GM12892 (cell line): ENCODE data around the gene ANXA8.

ENCODE experiments used
- DNase-seq: peaks from one replicate; pipeline ENCODE4 v3.0.0; 2011; ENCODE audit not compliant: insufficient read length
- FAIRE-seq: peaks from 2 replicates; lab custom pipeline; 2011; peaks lifted over from hg19 to GRCh38; lab: Jason Lieb, UNC
- POLR2A ChIP-seq: IDR thresholded peaks from 2 replicates; pipeline ENCODE4 v1.6.1; 2011; ENCODE audit warnings: low read depth, low read length, control low read depth
- POLR2AphosphoS5 ChIP-seq: IDR thresholded peaks from 2 replicates; pipeline ENCODE4 v1.6.1; 2011; ENCODE audit warnings: low read depth, low read length, control low read depth
- TAF1 ChIP-seq: IDR thresholded peaks from 2 replicates; pipeline ENCODE4 v1.6.1; 2011; ENCODE audit warnings: low read depth, mild to moderate bottlenecking, control low read depth, low read length, borderline replicate concordance

The ANXA8 gene

DNA sequence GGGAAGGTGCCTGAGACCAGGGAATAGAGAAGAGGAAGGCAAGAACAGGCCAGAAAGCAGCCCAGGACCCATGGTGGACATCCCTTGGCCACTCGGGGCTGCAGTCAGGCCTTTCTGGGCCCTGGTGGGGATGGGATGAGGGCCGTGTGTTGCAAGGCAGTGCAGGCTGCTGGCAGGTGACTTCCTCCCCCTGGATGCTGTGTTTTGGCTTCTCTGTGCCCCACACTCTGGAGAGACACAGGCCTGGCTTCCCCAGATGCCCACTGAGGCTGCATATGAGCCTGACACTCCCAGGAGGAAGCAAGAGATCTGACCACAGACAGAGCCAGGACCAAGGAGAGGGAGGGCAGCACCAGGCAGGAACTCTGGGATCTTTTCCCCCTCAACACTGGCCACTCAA is 39.9 kb downstream of the ANXA8 start:
- DNase-seq (no peak), FAIRE-seq (no peak)
- TF ChIP-seq TAF1 (no peak), POLR2A (no peak), POLR2AphosphoS5 (no peak)

DNA sequence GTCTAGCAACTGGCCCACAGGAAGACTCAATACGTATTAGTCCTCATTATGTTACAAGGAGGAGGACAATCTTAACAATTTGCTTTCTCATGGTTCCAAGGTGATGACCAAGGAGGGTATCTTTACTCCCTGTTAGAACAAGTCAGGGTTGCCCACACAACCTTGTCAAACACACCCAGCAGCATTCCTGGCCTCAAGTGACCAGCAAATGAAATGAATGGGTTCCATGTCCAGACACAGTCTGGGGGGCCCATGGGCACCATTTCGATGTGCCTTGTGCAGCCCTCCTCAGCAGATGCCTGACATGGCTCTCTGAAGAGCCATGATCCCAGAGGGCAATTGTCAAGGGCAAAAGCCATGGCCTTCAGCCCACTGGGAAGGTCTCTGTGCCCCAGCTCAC is 40.8 kb downstream of the ANXA8 start:
- DNase-seq (no peak), FAIRE-seq (no peak)
- no peak for TF ChIP-seq POLR2A

DNA sequence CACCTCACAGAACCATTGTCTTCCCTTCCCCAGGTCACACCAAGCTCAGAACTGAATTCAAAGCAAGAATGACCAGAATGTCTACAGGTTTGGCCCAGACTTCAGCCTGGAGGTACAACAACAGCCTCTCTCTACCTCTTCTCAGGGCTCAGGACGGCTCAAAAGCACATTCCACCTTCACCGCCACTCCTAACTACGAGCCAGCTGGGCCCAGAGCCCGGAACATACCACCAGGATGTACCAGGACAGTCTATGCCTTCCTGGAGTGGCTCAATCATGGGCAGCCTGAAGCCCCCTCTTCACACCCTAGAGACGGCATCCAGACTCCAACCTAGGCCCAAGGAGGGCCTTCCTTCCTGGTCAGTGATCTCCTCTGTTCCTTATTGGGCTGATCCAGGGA is 41.6 kb downstream of the ANXA8 start:
- FAIRE-seq (no peak), DNase-seq (no peak)
- TF ChIP-seq POLR2A (no peak), TAF1 (no peak), POLR2AphosphoS5 (no peak)

DNA sequence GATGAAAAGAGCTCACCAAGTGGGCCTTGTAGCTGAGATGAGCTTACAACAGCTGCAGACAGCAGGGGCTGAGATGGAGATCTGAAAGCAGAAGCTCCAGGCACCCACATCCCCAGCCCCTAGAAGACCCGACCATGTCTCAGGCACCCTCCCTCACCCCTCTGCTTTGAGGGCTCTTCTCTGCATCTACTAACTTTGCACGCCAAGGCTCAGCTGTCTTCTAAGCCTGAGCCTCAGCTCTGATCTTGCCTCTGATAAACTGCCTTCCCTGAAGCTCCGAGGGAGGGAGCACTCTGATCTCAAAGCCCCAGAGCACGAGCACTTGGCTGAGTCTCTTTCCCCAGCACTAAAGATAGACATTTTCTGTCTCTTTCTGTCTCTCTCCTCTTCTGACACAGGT is 42.0 kb downstream of the ANXA8 start:
- FAIRE-seq: no peak
- no peak for DNase-seq
- TF ChIP-seq TAF1: no peak
- TF ChIP-seq POLR2AphosphoS5: no peak
- no peak for TF ChIP-seq POLR2A

DNA sequence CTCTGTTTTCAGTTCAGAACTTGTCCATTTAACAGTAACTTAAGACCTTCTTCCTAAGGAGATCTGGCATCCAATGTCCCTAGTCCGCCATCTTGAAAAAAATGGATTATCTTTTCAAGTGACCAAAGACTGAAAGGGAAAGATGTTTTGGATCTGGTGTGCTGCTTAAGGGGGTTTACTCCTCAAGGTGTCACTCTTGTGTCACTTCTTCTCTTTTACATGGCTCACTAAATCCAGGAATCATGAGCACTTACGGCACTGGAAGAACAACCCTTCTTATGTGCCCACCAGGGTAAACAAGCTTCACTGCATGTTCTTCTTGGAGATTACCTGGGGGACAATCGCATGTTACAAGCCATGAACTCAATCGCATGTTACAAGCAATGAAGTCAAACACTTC is 43.7 kb downstream of the ANXA8 start:
- no peak for DNase-seq
- FAIRE-seq: no peak

DNA sequence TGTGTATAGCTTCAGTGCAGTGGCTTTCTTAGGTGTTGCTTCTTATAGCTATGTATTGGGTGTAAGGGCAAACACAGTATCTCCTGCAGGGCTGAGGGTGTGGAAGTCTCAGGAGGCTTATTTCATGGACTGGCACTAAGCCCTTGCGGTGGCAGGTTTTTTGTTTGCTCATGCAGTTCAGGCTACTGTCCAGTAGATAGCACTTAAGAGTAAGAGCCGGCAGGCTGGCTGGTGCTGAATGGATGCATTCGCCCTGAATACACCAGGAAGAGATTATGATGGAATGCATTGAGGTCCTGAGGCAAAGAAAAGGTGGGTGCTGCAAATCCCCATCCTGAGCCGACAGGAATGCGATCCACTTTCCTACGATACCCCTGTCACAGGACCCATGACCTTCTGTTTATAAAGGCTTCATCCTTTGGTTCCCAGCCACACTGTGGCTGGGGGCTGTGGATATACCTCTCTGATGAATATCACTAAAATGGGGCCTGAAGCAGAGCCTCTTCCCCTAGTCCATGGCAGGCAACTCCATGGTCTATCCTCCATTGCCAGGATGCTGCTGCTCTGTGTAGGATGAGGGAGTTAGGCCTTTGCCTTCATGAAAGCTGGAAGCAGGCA is 44.9 kb downstream of the ANXA8 start:
- DNase-seq (no peak), FAIRE-seq (no peak)
- no peak for TF ChIP-seq TAF1

More for the DNA sequence above, 43.7 kb downstream of the ANXA8 start:
- no peak for TF ChIP-seq TAF1
- no peak for TF ChIP-seq POLR2A
- TF ChIP-seq POLR2AphosphoS5: no peak

DNA sequence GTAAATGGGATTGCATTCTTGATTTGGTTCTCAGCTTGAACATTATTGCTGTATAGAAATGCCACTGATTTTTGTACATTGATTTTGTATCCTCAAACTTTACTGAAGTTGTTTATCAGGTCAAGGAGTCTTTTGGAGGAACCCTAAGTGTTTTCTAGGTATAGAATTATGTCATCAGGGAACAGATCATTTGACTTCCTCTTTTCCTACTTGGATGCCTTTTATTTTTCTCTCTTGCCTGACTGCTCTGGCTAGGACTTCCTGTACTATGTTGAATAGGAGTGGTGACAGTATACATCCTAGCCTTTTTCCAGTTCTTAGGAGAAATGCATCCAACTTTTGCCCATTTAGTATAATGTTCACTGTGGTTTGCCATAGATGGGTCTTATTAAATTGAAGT is 48.8 kb downstream of the ANXA8 start:
- FAIRE-seq (no peak), DNase-seq (no peak)
- TF ChIP-seq POLR2A (no peak), TAF1 (no peak), POLR2AphosphoS5 (no peak)

DNA sequence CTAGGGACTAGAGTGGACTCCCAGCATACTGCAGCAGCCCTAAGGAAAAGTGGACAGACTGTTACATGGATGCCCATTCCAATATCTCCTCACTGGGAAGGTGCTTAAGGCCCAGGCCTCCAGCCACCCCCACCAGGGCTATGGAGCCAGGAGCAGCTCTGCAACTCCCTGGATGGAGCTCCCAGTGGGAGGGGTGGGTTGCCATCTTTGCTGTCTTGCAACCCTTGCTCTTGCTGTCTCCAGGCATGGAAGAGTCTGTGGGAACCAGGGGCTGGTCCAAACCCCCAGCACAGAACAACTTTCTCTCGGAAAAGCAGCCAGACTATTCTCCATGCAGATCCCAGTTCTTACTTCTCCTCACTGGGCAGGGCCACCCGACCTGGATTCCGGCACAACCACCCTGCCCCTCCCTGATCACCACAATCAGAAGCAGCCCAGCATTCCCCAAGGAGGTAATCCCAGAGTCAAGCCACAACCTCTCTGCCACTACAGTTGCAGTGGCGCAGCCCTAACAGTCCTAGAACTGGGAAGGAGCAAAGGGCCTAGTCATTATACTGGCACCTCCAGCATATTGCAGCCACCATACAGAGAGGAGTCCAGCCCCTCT is 58.0 kb downstream of the ANXA8 start:
- FAIRE-seq (no peak), DNase-seq (no peak)
- TF ChIP-seq TAF1 (no peak), POLR2A (no peak), POLR2AphosphoS5 (no peak)

DNA sequence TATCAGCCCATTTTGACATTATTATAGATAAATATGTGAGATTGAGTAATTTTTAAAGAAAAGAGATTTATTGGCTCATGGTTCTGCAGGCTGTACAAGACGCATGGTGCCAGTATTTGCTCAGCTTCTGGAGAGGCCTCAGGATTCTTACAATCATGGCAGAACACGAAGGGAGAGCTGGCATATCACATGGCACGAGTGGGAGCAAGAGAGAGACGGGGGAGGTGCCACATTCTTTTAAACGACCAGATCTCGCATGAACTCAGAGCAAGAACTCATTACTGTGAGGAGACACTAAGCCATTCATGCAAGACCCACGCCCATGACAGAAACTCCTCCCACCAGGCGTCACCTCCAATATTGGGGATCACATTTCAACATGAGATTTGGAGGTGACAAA is 59.7 kb downstream of the ANXA8 start:
- FAIRE-seq (no peak), DNase-seq (no peak)
- no peak for TF ChIP-seq POLR2AphosphoS5
- TF ChIP-seq POLR2A: no peak

DNA sequence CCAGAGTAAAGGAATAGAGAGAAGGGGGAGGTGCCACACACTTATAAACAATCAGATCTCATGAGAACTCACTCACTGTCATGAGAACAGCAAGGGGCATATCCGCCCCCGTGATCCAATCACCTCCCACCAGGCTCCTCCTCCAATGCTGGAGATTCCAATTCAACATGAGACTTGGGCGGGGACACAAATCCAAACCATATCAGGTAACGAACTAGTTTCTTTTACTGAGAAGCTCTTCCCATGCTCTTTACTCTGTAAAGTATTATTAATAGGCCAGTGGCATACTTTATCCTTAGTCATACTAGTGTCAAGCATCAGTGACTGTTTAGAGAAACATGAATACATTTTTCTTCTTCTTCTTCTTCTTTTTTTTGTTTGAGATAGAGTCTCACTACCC is 60.4 kb downstream of the ANXA8 start:
- DNase-seq: no peak
- no peak for FAIRE-seq
- TF ChIP-seq TAF1 (no peak), POLR2A (no peak)

DNA sequence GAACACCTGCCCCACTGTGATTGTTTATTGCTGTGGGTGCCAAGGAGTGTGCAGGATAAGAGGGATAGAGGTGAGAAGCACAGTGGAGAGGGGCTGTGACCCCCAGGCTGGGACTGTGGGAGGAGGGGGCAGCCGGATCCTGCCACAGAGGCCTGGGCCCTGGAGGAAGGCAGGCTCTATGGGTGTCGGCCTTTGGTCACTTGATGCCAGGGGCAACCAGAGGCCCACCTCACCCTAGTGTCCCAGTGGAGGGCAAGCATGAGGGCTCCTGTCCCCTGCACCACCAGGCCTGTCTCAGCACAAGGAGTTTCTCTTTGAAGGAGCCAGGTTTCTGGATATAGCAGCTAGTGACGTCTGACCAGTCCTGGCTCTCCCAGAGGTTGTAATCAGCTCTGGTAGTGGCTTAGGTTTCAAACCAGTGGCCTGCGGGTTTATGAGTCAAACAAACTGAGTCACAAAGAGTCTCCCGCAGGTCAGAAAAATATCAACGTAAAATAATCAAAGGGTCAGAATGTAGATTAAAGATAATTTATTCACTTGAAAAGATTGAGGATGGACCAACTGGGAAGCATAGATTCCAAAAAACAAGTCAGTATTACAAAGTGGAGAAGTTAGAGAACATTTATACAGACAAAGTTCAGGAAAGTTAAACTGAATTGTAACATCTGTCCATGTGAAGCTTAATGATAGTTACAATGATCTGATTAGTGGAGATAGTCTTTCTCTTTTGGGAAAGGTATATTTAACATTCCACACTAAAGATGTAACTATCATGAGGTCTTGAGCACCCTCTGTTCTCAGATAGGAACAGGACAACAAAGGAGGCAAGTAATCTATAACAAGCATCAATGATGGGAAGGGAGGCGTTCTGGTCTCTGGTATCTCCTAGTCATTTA is 62.6 kb downstream of the ANXA8 start:
- no peak for FAIRE-seq
- TF ChIP-seq POLR2A (no peak), POLR2AphosphoS5 (no peak), TAF1 (no peak)
- no peak for DNase-seq

DNA sequence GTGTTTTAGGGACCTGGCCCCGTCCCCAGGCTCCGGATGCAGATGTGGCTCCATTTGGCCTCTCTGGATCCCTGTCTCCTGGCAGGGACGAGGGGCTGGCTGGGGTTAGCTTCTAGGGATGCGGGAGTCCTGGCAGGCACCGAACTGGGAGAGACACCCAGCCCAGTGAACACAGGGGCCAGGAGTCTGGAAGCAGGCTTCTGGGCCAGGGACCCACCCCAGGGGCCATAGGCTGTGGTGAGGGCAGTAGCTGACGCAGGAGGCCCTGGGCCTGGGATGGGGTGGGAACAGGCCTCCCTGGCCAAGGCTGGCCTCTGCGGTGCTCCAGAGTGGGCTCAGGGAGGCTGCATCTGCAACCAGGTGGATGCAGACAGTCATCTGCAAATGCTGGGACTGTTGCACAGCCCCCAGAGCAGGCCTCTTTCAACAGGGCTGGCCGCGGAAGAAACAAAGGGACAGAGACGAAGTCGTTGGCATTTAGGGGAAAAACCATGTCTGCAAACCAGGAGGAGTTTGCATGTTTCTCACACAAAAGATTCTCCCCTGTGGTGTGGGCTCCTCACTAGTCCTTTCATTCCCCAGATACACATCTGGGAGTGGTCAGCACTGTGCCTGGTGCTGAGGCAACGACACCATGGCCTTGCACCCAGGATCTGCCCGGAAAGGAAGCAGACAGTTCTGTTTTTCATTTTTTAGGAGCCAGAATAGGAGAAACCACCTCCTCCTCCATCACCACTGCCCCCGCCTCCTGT is 63.4 kb downstream of the ANXA8 start:
- DNase-seq: no peak
- TF ChIP-seq POLR2AphosphoS5: no peak
- TF ChIP-seq TAF1: no peak
- no peak for TF ChIP-seq POLR2A
- no peak for FAIRE-seq
